KMS-11 (cell line): Measurements from ENCODE around the gene FGGY.
"Not testable (repeated sequence)": the region's sequence is repeated elsewhere in the genome, so short reads cannot be mapped to it uniquely, and the experiment has no call there.

Experiments used
- H2AFZ ChIP-seq: fragments of 200-600 bp; sonication (generic); 2 replicates; pipeline ENCODE4 v1.6.1; 2016; ENCODE audit warnings: antibody characterized with exemption, mixed run types, low read depth
- H3K27ac ChIP-seq: fragments of 200-600 bp; sonication (generic); 2 replicates; pipeline ENCODE4 v1.6.1; 2016; ENCODE audit warnings: mild to moderate bottlenecking, mixed run types
- H3K27me3 ChIP-seq: fragments of 200-600 bp; sonication (generic); 2 replicates; pipeline ENCODE4 v1.6.1; 2017; ENCODE audit warnings: mild to moderate bottlenecking, low read depth, mixed run types, moderate library complexity; ENCODE audit not compliant: insufficient read depth
- H3K36me3 ChIP-seq: fragments of 200-600 bp; sonication (generic); 2 replicates; pipeline ENCODE4 v1.6.1; 2017; ENCODE audit warnings: mild to moderate bottlenecking, mixed run types; ENCODE audit not compliant: insufficient read depth
- H3K4me1 ChIP-seq: fragments of 200-600 bp; sonication (generic); 2 replicates; pipeline ENCODE4 v1.6.1; 2016; ENCODE audit warnings: mild to moderate bottlenecking, low read depth, mixed run types; ENCODE audit not compliant: poor library complexity, severe bottlenecking
- H3K4me2 ChIP-seq: fragments of 200-600 bp; sonication (generic); 2 replicates; pipeline ENCODE4 v1.7.0; 2016; ENCODE audit warnings: mild to moderate bottlenecking, mixed run types
- H3K4me3 ChIP-seq: fragments of 200-600 bp; sonication (generic); IDR thresholded peaks from 2 replicates; pipeline ENCODE4 v1.6.1; 2017; ENCODE audit warnings: low read depth, low read length, mixed read lengths; ENCODE audit not compliant: insufficient read depth
- H3K79me2 ChIP-seq: fragments of 200-600 bp; sonication (generic); 2 replicates; pipeline ENCODE4 v1.6.1; 2016; ENCODE audit warnings: low read depth, mixed run types; ENCODE audit not compliant: insufficient read depth
- H3K9ac ChIP-seq: fragments of 200-600 bp; sonication (generic); 2 replicates; pipeline ENCODE4 v1.6.1; 2016; ENCODE audit warnings: mild to moderate bottlenecking, mixed run types
- H4K20me1 ChIP-seq: fragments of 200-600 bp; sonication (generic); 2 replicates; pipeline ENCODE4 v1.6.1; 2016; ENCODE audit warnings: mild to moderate bottlenecking, mixed run types; ENCODE audit not compliant: insufficient read depth
- TF ChIP-seq, protein P1 (sequence below): fragments of 200-600 bp; sonication (generic); conservative IDR thresholded peaks from 2 replicates; pipeline ENCODE4 v1.6.1; 2017; ENCODE audit warnings: low read depth, mild to moderate bottlenecking, antibody characterized with exemption, low read length, moderate library complexity, mixed read lengths

FGGY gene

GRCh38 chr1:59457786-59458185 lies 160.9 kb downstream of the FGGY start:
- H3K79me2 ChIP-seq, result no peaks in the 10 kb centered on the region
- no peaks in the 10 kb centered on the region for H3K27me3 ChIP-seq
- H3K4me2 ChIP-seq, result no peak overlapping the region
- no peaks in the 10 kb centered on the region for H3K36me3 ChIP-seq
- no peaks in the 10 kb centered on the region for H3K4me1 ChIP-seq
- no peak overlapping the region for H3K9ac ChIP-seq
- H3K4me3 ChIP-seq, result no peak overlapping the region
- TF ChIP-seq, protein P1, sequence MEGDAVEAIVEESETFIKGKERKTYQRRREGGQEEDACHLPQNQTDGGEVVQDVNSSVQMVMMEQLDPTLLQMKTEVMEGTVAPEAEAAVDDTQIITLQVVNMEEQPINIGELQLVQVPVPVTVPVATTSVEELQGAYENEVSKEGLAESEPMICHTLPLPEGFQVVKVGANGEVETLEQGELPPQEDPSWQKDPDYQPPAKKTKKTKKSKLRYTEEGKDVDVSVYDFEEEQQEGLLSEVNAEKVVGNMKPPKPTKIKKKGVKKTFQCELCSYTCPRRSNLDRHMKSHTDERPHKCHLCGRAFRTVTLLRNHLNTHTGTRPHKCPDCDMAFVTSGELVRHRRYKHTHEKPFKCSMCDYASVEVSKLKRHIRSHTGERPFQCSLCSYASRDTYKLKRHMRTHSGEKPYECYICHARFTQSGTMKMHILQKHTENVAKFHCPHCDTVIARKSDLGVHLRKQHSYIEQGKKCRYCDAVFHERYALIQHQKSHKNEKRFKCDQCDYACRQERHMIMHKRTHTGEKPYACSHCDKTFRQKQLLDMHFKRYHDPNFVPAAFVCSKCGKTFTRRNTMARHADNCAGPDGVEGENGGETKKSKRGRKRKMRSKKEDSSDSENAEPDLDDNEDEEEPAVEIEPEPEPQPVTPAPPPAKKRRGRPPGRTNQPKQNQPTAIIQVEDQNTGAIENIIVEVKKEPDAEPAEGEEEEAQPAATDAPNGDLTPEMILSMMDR, result no peak
- H2AFZ ChIP-seq, result no peak overlapping the region
- no peak overlapping the region for H3K27ac ChIP-seq
- no peaks in the 10 kb centered on the region for H4K20me1 ChIP-seq

- Histone ChIP-seq H3K36me3 (no peaks in the 10 kb centered on the region), H3K27me3 (no peaks in the 10 kb centered on the region), H2AFZ (no peak overlapping the region), H3K27ac (no peak overlapping the region), H3K4me2 (no peak overlapping the region), H3K79me2 (no peaks in the 10 kb centered on the region), H4K20me1 (no peaks in the 10 kb centered on the region), H3K4me1 (no peaks in the 10 kb centered on the region), H3K4me3 (no peak overlapping the region), H3K9ac (no peak overlapping the region)
- TF ChIP-seq, protein P1, result no peak
These were observed 162.0 kb downstream of the FGGY start for GRCh38 chr1:59458884-59459283.

DNA sequence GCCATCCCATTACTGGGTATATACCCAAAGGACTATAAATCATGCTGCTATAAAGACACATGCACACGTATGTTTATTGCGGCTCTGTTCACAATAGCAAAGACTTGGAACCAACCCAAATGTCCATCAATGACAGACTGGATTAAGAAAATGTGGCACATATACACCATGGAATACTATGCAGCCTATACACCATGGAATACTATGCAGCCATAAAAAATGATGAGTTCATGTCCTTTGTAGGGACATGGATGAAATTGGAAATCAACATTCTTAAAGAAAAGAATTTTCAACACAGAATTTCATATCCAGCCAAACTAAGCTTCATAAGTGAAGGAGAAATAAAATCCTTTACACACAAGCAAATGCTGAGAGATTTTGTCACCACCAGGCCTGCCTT lies 166.0 kb downstream of the FGGY start:
- not testable (repeated sequence) for H3K27me3 ChIP-seq, H2AFZ ChIP-seq, H3K79me2 ChIP-seq, H3K27ac ChIP-seq, H3K4me1 ChIP-seq, H3K4me2 ChIP-seq, H3K9ac ChIP-seq, H3K4me3 ChIP-seq, H4K20me1 ChIP-seq, H3K36me3 ChIP-seq

- H3K27me3 ChIP-seq, H3K4me3 ChIP-seq, H3K27ac ChIP-seq, H3K4me2 ChIP-seq, H3K9ac ChIP-seq, H3K4me1 ChIP-seq, H4K20me1 ChIP-seq, H3K79me2 ChIP-seq, H3K36me3 ChIP-seq, H2AFZ ChIP-seq: not testable (repeated sequence)
These were observed 168.6 kb downstream of the FGGY start for GRCh38 chr1:59465478-59465877.

DNA sequence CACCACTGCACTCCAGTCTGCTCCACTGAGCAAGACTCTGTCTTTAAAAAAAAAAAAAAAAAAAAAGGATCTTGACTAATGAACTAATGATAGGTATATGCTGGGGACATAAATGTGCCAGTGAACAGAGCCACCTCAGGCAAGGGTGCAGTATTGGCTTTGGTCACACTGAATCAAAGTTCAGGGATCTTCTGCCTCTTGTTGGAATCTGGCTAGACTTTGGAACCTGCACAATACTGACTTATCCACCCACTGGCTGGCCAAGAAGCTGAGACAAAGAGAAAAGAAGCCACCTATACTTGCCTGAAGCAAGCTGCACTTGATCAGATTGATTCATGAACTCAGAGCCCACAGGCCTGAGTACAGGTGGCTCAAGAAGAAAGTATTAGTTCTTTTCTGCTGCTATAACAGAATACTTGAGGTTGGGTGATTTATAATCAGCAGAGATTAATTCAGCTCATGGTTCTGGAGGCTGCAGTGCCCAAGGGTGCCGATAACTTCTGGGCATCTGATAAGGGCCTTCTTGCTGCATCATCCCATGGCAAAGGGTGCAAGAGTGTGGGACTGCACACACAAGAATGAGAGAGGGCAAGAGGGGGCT lies 172.0 kb downstream of the FGGY start:
- H3K4me1 ChIP-seq, result no peaks in the 10 kb centered on the region
- no peaks in the 10 kb centered on the region for H3K27me3 ChIP-seq
- H2AFZ ChIP-seq, result no peak overlapping the region
- H3K4me2 ChIP-seq, result no peak overlapping the region
- H3K79me2 ChIP-seq, result no peaks in the 10 kb centered on the region
- no peaks in the 10 kb centered on the region for H3K36me3 ChIP-seq
- no peaks in the 10 kb centered on the region for H4K20me1 ChIP-seq
- H3K27ac ChIP-seq, result no peak overlapping the region
- H3K9ac ChIP-seq, result no peak overlapping the region
- no peak overlapping the region for H3K4me3 ChIP-seq
- TF ChIP-seq, protein P1, result no peak

- not testable (repeated sequence) for H3K4me2 ChIP-seq, H3K79me2 ChIP-seq, H3K4me1 ChIP-seq, H3K27ac ChIP-seq, H2AFZ ChIP-seq, H3K4me3 ChIP-seq, H3K27me3 ChIP-seq, H3K36me3 ChIP-seq, H4K20me1 ChIP-seq, H3K9ac ChIP-seq
These were observed 175.2 kb downstream of the FGGY start for GRCh38 chr1:59471991-59472570.
